Pulmonary artery endothelial cell (primary cell): ENCODE results near the gene SCNM1. TPM values are rescaled to one million over a fixed set of nuclear protein-coding genes. Genes with fewer than 3 reads are reported as not detected.

Experiments
- DNase-seq: peaks from one replicate; pipeline ENCODE4 v3.0.0-alpha.2; 2011; ENCODE audit warnings: low read depth, low spot score
- total RNA-seq: library from RNA; depleted of rRNA; stranded (reverse); fragments of >200 nt; gene quantifications from 2 replicates; pipeline ENCODE4 v1.2.3, GENCODE V29; 2014

Gene SCNM1, protein sequence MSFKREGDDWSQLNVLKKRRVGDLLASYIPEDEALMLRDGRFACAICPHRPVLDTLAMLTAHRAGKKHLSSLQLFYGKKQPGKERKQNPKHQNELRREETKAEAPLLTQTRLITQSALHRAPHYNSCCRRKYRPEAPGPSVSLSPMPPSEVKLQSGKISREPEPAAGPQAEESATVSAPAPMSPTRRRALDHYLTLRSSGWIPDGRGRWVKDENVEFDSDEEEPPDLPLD
- total RNA-seq = 30.2 and 37.2 TPM in 2 replicates

DNA sequence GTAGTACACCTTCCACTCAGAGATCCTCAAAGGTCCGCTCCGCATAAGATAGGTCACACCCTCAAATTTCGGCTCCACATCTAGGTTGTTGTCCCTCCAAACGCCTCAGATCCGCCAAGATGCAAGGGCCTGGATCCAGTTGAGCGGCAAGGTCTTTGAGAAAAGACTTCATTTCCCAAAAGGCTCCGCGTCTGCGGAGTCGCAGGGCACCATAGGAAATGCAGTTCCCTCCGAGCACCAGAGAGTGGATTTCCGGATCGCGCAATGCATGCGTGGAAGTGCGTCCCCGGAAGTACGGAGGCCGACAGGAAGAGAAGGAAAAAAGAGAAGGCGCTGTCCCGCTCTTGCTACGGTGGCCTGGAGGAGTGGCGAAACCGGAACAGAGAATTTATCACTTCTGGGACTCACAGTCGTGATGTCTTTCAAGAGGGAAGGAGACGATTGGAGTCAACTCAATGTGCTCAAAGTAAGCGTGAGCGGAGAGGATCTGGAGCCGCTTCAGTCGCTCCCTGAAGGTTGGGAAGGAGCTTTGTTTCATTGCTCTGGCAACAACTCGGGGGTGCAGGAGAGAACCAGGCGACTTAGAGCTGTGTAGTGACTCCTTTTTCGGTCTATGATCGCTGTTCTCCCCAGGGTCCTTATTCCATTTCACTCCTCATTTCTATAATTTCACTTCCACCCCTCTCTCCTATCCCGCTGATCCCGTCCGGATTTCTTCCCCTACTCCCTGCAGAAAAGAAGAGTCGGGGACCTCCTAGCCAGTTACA lies at the start of gene SCNM1, which contains the start of gene LYSMD1:
TSS of gene SCNM1 (plus strand) at position 407 of the 767 bp plus-strand sequence. CDS start at position 416, 9 bp downstream.
TSS of gene LYSMD1 (minus strand) at position 165 of the 767 bp plus-strand sequence. CDS start 644 bp downstream, outside the sequence.
- peak; percentile 93 for DNase-seq

DNA sequence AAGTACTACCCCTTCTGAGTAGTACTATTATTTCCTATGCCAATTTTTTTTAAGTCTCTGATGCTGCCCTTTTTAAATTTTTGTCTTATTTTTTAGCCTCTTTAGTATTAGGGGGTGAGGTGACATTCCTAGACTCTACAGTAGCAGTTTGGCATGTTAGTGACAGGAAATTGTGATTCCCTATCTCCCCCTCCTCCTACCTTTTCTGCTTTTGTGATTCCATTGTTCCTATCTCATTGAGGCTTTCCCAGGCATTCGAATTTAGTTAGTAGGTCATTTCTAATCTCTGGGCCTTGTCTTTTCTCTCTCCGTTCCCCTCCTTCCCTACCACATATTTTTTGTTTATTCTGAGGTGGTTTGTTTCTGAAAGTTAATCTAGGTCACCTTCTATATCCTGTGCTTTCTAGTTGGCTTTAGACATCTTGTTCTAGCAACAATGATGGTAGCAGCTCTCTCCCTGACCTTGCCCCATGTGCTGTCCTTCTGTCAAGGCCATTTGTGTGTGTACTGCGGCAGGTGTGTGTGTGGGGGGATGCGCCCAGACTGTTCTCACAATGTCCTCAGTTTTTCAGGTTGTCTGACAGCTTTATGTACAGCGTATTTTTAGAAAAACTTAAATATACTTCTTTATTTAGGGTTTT lies 41.1 kb upstream of the SCNM1 start:
- no peak for DNase-seq

DNA sequence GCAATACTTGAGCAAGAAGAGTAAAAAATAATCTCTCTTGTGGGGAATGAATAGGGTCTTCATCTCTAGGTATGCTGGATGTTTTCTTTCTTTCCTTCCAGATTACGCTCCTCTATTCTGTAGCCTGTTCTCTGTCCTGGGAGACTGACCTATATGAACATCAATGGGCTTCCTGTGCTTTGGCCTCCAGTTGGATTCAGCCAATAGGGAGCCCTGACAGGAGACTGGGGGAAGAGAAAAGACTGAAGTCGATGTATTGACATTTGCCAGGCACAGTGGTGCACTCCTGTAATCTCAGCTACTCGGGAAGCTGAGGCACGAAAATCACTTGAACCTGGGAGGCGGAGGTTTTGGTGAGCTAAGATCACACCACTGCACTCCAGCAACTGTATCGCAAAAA lies 37.1 kb upstream of the SCNM1 start:
- DNase-seq = no peak

DNA sequence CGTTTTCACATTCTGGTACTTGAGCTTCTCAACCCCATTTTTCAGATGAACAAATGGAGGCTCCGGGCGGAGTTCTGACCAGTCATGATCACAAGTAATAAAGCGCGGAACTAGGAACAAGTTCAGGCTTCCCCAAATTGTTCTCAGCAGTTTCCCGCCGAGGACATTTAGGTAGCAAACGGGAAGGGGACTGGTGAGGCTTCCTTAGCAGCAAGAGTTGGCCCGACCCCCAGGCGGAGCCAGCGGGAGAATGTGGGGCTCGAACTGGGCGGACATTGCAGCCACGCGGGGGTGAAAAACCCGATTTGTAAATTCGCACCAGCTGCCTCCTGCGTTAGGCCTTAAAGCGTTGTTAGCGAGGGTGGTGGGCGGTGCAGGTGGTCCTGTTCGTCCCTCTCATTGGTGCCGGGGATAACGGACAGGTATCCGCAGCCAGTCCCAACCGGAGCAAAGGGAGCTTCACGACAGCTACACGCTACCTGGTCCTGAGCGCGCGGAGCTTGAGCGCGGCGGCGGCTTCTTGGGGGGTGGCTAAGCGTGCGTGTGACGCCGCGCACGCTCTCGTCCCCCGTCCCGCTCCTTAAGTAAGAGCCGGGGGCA lies 34.9 kb upstream of the SCNM1 start:
- peak; percentile 30 for DNase-seq

DNA sequence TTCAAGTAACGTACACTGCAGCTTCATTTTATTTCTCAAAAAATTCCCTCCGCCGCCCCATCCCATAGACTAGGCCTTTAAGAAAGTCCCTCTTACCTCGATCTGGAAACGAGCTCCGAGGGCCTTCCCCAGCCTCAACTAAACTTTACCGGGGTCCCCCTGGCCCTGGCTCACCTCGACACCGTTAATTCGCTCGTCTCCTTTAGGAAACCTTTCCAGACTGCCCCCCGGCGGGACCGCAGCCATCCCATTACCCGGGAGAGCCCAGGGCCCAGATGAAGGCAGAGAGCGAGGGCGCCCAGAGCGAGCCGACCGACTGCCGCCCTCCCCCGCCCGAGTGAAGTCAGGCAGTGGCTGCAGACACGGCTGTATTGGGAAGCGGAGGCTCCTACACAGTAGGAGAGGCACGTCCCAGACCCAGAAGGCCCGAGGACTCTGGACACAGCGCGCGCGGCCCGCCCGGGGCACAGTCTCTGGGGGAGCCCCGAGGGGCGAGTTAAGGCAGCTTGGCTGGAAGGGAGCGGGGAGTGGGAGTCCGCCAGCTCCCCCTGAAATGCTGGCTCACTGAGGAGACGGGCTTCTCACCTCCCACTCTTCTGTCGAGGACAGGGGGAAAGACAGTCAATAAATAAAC lies 34.1 kb upstream of the SCNM1 start:
- DNase-seq = no peak

DNA sequence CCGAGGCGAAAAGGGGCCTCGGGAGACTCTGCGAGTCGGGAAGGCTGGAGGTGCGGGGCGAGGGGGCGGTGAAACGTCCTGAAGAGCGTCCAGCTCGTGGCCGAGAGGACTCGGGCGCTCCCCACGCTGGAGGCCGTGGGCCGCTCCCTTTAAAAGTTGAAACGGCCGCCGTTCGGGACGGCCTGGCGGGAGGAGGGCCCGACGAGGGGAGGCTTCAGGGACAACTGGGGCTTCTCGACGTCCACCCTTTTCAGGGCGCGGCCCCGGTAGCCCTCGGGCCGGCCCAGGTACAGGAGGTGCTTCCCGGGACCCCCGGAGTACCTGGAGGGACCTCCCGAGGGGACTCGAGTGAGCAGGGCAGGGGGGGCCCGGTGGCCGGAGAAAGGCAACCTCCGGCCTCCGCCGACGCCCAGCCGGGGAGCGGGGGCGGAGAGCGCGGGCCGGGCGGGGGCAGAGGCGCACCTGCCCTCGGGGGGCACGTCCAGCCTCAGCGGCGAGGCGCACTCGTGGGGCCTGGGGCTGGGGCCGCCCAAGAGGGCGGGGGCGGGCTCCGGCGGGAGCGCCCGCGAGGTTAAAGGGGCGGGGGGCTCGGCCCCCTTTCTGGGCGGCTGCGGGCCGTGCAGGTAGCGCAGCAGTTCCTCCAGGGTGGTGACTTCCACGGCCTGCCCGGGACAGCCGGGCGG lies 33.5 kb upstream of the SCNM1 start:
- DNase-seq = no peak

DNA sequence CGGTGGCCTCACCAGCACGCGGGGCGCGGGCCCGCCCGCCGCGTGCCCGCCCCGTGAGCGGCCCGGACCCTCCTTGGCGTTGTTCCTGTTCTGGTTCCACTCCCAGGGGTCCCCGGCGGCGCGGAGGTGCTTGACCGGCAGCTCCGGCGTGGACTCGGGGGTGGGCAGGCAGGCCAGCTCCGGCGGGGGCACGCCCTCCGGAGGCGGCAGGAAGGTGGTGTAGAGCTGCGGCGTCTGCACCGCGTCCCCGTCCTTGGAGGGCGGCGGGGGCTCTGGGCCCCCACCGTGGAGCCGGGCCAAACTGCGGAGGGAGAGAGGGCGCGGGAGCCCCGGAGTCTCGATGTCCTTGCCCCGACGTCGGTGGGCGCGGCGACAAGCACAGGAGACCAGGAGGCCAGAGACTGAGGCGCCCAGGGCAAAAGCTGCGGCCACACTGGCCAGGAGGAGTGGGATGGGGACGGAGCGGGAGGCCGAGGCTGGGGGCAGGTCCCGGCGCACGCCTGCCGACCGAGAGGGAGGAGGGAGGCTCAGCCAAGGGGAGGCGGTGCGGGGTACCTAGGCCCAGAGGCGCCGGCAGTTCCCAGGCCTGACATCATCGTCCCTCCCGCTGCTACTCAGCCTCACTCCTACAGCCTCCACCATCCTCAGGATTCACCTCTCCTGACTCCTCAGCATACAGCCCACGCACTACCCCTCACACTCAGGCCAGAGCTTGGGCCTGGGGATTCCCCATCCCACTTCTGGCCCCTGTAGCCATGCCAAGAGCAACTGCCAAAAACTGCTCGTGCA lies 32.7 kb upstream of the SCNM1 start:
- no peak for DNase-seq

DNA sequence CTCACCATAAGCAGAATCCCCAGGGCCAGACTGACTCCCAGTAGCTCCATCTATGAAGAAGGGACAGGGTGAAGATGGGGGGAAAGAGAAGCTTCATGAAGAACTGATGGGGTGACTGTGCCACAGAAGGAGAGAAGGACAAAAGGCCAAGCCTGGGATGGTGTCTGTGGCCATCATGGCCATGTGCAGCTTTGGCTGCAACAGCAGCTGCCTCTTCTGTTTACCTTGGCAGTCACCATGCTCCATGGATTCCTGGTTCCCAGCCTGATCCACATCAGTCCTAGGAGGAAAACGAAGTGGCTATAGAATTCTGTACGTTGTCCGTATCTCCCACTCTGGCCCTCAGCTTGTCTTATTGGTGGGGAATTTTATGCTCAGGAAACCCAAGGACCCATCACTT lies 31.5 kb upstream of the SCNM1 start:
- DNase-seq = no peak

DNA sequence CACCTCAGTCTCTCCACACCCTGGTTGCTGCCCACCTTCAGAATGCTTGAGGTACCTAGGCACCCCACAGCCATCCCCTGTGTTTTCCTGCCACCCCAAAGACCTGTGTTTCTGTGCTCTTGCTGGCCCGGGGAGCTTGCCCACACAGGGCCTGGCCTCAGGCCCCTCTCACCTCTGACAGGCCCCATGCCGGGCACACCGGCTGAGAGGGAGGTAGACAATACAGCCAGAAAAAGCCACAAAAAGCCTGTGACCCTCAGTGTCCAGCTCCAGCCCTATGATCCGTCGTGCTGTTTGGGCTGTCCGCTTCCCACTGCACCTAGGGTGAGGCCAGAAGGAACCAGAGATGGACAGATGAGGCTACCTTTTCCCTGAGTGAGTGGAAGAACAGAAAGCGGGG lies 31.0 kb upstream of the SCNM1 start:
- no peak for DNase-seq

DNA sequence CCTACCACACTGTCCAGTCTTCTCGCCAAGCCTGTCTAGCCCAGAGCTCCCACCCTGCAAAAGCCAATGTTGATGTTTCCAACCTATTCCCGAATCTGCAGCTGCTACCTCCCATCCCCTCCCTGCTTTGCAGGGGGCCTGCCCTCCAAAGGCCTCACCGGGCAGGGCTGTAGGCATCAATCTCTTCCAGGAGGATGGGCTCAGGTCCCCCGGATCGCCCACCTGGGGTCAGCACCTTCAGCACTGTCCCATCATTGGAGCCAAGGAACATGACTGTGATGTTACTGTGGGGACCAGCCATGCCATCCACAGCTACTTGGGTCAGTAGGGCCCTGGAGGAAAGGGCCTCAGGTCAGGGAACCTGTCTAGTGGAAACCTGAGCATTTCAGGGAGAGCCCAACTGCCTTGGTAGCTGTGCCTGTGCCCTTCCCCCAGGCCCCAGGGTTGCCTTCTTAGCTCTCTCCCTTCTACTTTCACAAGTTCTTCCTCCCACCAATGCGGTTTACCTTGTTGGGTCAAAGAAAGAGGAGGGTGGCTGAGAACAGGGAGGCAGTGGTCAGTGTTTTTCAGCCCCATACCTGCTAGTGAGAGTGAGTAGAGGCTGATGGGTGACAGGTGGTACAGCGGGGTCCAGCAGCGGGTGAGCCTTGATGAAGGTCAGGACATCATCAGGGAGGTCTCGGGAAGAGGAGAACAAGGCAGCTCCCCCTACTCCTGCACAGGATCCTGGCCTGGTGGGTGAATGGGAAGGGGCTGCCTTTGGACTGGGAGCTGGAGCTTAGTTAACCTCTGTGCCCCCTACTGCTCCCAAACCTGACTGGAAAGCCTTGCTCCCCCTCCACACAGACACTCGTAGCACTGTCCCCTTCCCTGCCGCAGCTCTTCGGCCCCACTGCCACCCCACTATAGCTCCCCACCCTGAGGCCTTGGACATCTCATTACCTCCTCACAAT lies 30.2 kb upstream of the SCNM1 start:
- DNase-seq = no peak

DNA sequence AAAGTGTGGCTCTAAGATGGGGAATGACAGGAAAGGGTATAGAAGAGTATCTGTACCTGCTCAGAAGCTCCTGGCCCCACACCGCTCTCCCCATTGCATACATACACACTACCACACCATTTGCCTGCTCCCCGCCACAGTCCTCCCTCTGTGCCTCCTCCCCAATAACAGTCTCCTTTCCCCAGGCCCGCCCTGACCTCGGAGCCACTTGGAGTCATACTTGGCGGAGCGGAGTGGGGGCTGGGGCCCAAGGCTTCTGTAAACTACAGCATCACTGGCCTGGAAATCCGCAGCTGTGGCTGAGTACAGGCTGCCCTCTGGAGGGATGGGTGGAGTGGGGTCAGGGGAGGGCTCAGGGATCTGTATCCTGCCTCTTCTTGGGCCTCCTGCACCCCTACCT lies 28.2 kb upstream of the SCNM1 start:
- no peak for DNase-seq

DNA sequence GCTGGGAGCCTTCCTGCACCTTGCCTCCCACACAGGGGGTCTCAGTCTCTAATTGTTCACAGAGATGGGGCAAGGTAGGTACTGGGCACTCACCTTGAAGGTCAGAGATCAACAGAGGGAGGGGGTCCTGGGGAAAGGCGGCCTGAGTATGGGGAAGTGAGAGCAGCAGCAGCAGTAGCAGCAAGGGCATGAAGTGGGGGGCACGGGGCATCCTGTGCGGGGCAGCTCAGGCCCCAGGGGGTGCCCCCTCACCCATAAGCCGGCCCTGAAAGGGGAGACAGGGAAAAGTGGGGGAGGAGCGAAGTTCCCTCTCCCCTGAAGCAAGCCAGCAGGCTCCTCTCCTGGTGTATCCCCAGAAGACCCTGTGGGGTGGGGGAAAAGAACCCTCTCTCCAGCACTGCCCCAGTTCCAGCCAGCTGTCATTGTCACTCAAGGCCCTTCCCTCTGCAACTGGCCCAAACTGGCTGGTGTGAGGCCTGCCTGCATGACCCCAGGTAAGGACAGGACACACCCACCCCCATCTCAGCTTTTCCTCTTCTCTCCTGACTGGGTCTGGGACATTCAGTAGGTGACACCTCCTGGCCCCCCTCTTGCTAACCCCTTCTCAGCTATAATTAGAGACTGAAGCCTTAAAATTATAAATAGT lies 23.4 kb upstream of the SCNM1 start:
- DNase-seq = no peak

DNA sequence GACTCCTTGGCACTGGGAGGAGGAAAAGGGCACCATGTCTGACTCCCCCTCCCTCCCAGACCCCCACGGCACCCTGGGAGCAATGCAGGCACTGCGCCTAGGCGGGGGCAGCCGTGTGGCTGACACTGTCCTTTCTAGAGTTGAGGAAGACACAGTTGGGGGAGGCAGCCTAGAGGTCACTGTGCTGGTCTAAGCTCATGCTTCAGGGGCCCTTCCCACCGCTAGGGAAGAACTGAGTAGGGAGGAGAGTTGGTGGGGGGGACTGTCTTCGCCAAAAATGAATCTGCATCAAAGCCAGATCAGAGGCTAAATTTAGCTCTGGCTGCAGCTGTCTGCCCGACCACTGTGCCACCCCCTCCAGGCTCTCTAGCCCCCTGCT lies 22.9 kb upstream of the SCNM1 start:
- no peak for DNase-seq

DNA sequence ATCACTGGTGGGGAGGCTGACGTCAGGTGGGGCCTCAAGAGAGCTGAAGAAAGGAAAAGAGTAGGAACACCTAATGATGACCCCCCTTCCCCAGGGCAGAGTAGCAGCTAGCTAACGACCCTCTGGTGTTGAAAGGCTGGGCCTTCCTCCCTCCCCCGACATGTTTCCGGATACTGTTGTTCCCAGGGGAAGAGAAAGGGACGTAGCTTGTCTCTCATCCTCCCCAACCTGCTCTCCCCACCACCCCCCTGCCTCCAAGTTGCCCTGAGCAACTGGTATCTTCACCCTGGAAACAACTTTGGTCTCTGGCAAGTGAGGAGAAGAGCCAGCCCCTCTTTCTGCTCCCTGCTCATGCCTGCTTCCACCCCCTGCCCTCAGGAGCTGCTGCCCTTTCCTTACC lies 22.0 kb upstream of the SCNM1 start:
- DNase-seq = no peak

DNA sequence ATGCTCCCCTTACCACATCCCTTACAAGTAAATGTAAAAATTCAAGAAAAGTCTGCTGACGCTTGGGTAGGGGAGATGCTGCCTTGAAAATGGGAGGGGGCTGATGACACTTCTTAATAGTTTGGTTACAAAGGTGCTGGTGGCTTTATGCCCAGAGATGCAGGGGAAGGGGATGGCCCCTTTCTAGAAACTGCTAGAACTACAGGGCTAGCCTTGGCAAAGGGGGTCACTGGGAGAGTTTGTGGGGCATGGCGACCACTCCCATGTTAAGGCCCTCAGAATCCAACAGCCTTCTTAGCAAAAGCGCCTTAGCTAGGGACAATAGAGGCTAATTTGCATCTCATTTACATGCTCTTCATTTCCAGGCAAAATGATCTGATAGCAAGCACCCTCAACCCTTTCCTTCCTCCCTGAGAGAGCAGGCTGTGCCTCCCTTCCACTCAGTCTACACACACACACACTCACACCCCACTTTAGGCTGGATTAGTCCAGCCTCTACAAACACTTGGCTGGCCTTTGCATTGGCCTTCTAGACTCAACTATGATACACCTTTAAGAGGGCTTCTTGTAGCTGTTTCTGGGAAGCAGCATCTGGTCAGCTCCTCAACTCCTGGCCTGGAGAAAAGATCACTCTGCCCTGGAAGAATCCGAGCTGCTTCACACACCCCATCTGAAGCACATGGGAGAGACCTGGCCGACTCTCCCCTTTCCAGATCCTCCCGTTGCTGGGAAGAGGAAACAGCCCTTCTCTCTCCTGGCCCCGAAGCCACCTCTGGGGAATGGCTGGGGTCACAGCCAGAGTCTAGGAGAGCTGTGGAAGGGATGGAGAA lies 21.3 kb upstream of the SCNM1 start:
- DNase-seq = no peak

DNA sequence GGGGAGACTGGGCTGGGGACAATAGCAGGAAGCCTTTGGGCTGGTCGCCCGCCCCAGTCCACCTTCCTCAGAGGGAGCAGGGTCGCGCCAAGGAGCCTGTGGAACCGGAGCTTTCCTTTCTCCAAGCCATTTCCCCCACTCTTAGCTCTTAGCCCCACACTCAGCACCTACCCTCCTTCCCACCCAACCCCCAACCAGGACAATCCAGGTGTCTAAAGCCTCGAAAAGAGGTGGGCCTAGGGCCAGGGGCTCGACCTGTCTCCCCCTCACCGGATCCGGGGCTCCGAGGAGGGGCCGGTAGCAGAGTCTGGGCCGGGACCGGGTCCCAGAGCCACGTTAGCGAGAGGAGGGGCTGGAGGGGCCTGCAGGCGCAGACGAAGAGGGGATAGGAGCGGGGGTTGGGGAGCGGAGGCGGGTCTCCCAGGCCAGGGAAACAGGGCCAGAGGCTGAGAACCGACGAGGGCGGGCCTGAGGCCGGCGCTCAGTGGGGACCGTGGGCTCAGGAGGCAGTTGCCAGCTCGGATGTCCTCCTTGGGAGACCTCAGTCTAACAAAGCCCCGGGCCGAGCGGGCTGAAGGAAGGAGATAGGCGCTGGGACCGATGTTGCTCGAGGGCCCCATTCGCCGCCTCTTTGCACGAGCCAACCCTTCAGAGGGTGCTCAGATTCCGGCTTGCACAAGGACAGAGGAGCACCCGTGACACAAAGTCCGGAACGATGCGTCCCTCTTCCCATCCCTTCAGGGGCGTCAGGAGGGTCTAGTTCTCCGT lies 20.5 kb upstream of the SCNM1 start:
- no peak for DNase-seq

DNA sequence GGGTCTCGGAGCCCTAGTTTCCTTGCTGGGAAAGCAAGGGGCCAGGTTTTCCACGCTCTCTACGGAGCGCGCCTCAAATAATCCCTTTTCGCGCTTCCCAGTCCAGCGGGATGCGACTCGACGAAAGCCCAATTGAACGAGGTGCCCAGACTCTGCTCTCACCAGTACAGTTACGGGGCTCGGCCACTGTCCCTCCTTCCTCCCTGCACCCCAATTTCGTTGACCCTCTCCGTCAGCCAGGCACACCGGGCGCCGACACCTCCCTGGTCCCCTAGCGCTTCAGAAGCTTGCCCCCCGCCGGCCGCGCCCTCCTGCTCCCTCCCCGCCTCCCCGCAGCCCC lies 19.9 kb upstream of the SCNM1 start:
- no peak for DNase-seq
